Trophoblast cell (in vitro differentiated cells and primary cell): Measurements from ENCODE around the gene ARHGAP11A.
A peak's percentile ranks its signal among the peaks of the same experiment; 100 is the strongest.

ENCODE experiments used
- DNase-seq, 2 donors: peaks; one replicate each; pipeline ENCODE4 v3.0.0-alpha.2; 2016
- H2AFZ ChIP-seq: 2 replicates; pipeline ENCODE4 v1.6.1; 2013; ENCODE audit warnings: low read length, moderate library complexity, mild to moderate bottlenecking; ENCODE audit not compliant: insufficient read depth, poor library complexity
- H2AK5ac ChIP-seq: 2 replicates; pipeline ENCODE4 v1.6.1; 2013; ENCODE audit warnings: mild to moderate bottlenecking, low read length
- H2BK120ac ChIP-seq: 2 replicates; pipeline ENCODE4 v1.6.1; 2013; ENCODE audit warnings: low read length, mild to moderate bottlenecking, moderate library complexity; ENCODE audit not compliant: insufficient read depth, poor library complexity
- H2BK12ac ChIP-seq: 2 replicates; pipeline ENCODE4 v1.6.1; 2013; ENCODE audit warnings: mild to moderate bottlenecking, low read length, moderate library complexity
- H2BK5ac ChIP-seq: 2 replicates; pipeline ENCODE4 v1.6.1; 2013; ENCODE audit warnings: low read length, low read depth, moderate library complexity, mild to moderate bottlenecking; ENCODE audit not compliant: poor library complexity
- H3K14ac ChIP-seq: 2 replicates; pipeline ENCODE4 v1.6.1; 2013; ENCODE audit warnings: mild to moderate bottlenecking, low read length
- H3K18ac ChIP-seq: 2 replicates; pipeline ENCODE4 v1.6.1; 2013; ENCODE audit warnings: mild to moderate bottlenecking, low read length
- H3K23ac ChIP-seq: 2 replicates; pipeline ENCODE4 v1.6.1; 2013; ENCODE audit warnings: low read length
- H3K27ac ChIP-seq: 2 replicates; pipeline ENCODE4 v1.5.1; 2013; ENCODE audit warnings: low read depth, mild to moderate bottlenecking, inconsistent platforms, low read length, moderate library complexity
- H3K27me3 ChIP-seq: 2 replicates; pipeline ENCODE4 v1.6.1; 2013; ENCODE audit warnings: inconsistent platforms, mild to moderate bottlenecking, low read length, moderate library complexity; ENCODE audit not compliant: insufficient read depth
- H3K36me3 ChIP-seq, 2 experiments: 1 replicate in 1 of 2; 2 replicates in 1 of 2; pipeline ENCODE4 v1.6.1; 2013; ENCODE audit warnings: low read length in 2 of 2, mild to moderate bottlenecking in 2 of 2, moderate library complexity in 1 of 2; ENCODE audit not compliant: insufficient read depth in 2 of 2, control insufficient read depth in 1 of 2
- H3K4ac ChIP-seq: 2 replicates; pipeline ENCODE4 v1.6.1; 2013; ENCODE audit warnings: low read depth, mild to moderate bottlenecking, low read length, moderate library complexity
- H3K4me1 ChIP-seq, 2 experiments: 1 replicate in 1 of 2; 2 replicates in 1 of 2; pipeline ENCODE4 v1.6.1; 2013; ENCODE audit warnings: low read length in 2 of 2, mild to moderate bottlenecking in 2 of 2, moderate library complexity in 1 of 2; ENCODE audit not compliant: insufficient read depth in 2 of 2, control insufficient read depth in 1 of 2
- H3K4me2 ChIP-seq: 2 replicates; pipeline ENCODE4 v1.6.1; 2013; ENCODE audit warnings: inconsistent platforms, mild to moderate bottlenecking, low read length, moderate library complexity
- H3K4me3 ChIP-seq: 2 replicates; pipeline ENCODE4 v1.5.1; 2013; ENCODE audit warnings: mild to moderate bottlenecking, low read depth, low read length, inconsistent platforms
- H3K79me1 ChIP-seq: one replicate; pipeline ENCODE4 v1.6.1; 2013; ENCODE audit warnings: low read length
- H3K79me2 ChIP-seq: 2 replicates; pipeline ENCODE4 v1.6.1; 2013; ENCODE audit warnings: low read length, mild to moderate bottlenecking; ENCODE audit not compliant: control insufficient read depth, insufficient read depth, poor library complexity
- H3K9ac ChIP-seq: 2 replicates; pipeline ENCODE4 v1.6.1; 2013; ENCODE audit warnings: mild to moderate bottlenecking, low read length
- H3K9me3 ChIP-seq: 2 replicates; pipeline ENCODE4 v1.6.1; 2013; ENCODE audit warnings: low read depth, mild to moderate bottlenecking, control low read depth, inconsistent platforms, low read length; ENCODE audit not compliant: insufficient read depth
- H4K12ac ChIP-seq: 2 replicates; pipeline ENCODE4 v1.6.1; 2013; ENCODE audit warnings: low read depth, mild to moderate bottlenecking, low read length, moderate library complexity
- H4K8ac ChIP-seq: 2 replicates; pipeline ENCODE4 v1.6.1; 2013; ENCODE audit warnings: low read depth, mild to moderate bottlenecking, low read length, moderate library complexity
- H4K91ac ChIP-seq: one replicate; pipeline ENCODE4 v1.6.1; 2013; ENCODE audit warnings: low read depth, mild to moderate bottlenecking, low read length, moderate library complexity
- WGBS: extraction: QIAGEN DNeasy Blood & Tissue Kit; methylation state at CpG from one replicate; pipeline ENCODE4 v1.1.7; 2013; ENCODE audit warnings: missing lambda C conversion rate; ENCODE audit not compliant: insufficient read length, insufficient coverage; ENCODE audit errors: extremely low coverage; 5-methylcytosine and 5-hydroxymethylcytosine counted together

The ARHGAP11A gene

GRCh38 chr15:32663671-32664070 is 48.4 kb downstream of the ARHGAP11A start:
- WGBS = no CpG with 5 or more reads among the region's 4 CpGs
- Histone ChIP-seq H3K23ac (no peak overlapping the region), H2BK12ac (no peak overlapping the region), H3K4me3 (no peak overlapping the region), H4K12ac (no peak overlapping the region), H2BK5ac (no peak overlapping the region), H2BK120ac (no peak overlapping the region), H3K4me1 (no peaks in the 10 kb centered on the region), H3K9me3 (peaks cover 1% of the 10 kb centered on the region), H3K14ac (no peak overlapping the region), H3K27me3 (no peaks in the 10 kb centered on the region), H3K18ac (no peak overlapping the region), H3K4me2 (no peak overlapping the region), H4K8ac (no peak overlapping the region), H3K4ac (no peak overlapping the region), H3K9ac (no peak overlapping the region), H3K36me3 (no peaks in the 10 kb centered on the region), H3K27ac (no peak overlapping the region), H3K79me1 (no peaks in the 10 kb centered on the region), H4K91ac (no peak overlapping the region), H3K79me2 (no peaks in the 10 kb centered on the region), H2AFZ (no peak overlapping the region), H2AK5ac (no peak overlapping the region)
- no peak for DNase-seq

- DNase-seq = no peak
- Histone ChIP-seq H4K12ac (no peak overlapping the region), H3K4ac (no peak overlapping the region), H2BK120ac (no peak overlapping the region), H2AK5ac (no peak overlapping the region), H2BK12ac (no peak overlapping the region), H2AFZ (no peak overlapping the region), H3K4me2 (no peak overlapping the region), H3K9me3 (peaks cover 1% of the 10 kb centered on the region), H3K4me3 (no peak overlapping the region), H3K79me2 (no peaks in the 10 kb centered on the region), H4K91ac (no peak overlapping the region), H3K23ac (no peak overlapping the region), H3K27ac (no peak overlapping the region), H3K79me1 (no peaks in the 10 kb centered on the region), H3K14ac (no peak overlapping the region), H3K27me3 (no peaks in the 10 kb centered on the region), H3K9ac (no peak overlapping the region), H3K18ac (no peak overlapping the region), H2BK5ac (no peak overlapping the region), H3K4me1 (no peaks in the 10 kb centered on the region), H3K36me3 (no peaks in the 10 kb centered on the region), H4K8ac (no peak overlapping the region)
Observed at GRCh38 chr15:32664796-32665195, 49.5 kb downstream of the ARHGAP11A start.

GRCh38 chr15:32667321-32667720 is 52.0 kb downstream of the ARHGAP11A start:
- Histone ChIP-seq H2BK5ac (no peak overlapping the region), H2BK12ac (no peak overlapping the region), H3K4ac (no peak overlapping the region), H3K4me2 (no peak overlapping the region), H3K4me3 (no peak overlapping the region), H4K12ac (no peak overlapping the region), H3K79me1 (no peaks in the 10 kb centered on the region), H3K79me2 (no peaks in the 10 kb centered on the region), H3K27me3 (no peaks in the 10 kb centered on the region), H3K4me1 (no peaks in the 10 kb centered on the region), H2AFZ (no peak overlapping the region), H2AK5ac (no peak overlapping the region), H3K23ac (no peak overlapping the region), H3K27ac (no peak overlapping the region), H4K91ac (no peak overlapping the region), H3K9ac (no peak overlapping the region), H3K14ac (no peak overlapping the region), H4K8ac (no peak overlapping the region), H3K18ac (no peak overlapping the region), H3K9me3 (peaks cover 1% of the 10 kb centered on the region), H2BK120ac (no peak overlapping the region), H3K36me3 (no peaks in the 10 kb centered on the region)
- WGBS = no CpG with 5 or more reads among the region's 6 CpGs
- DNase-seq = peak; percentile 55 to 66

GRCh38 chr15:32668942-32669341 is 53.6 kb downstream of the ARHGAP11A start:
- no peak overlapping the region for H3K4ac ChIP-seq
- H3K4me2 ChIP-seq = no peak overlapping the region
- no peak overlapping the region for H3K27ac ChIP-seq
- H3K18ac ChIP-seq = no peak overlapping the region
- no peaks in the 10 kb centered on the region for H3K79me2 ChIP-seq
- H4K8ac ChIP-seq = no peak overlapping the region
- whole genome bisulfite sequencing = no CpG with 5 or more reads among the region's 2 CpGs
- H2BK5ac ChIP-seq = no peak overlapping the region
- no peak overlapping the region for H3K23ac ChIP-seq
- H3K36me3 ChIP-seq = no peaks in the 10 kb centered on the region
- H3K79me1 ChIP-seq = no peaks in the 10 kb centered on the region
- no peak for DNase-seq
- peaks cover 1% of the 10 kb centered on the region for H3K9me3 ChIP-seq
- H3K27me3 ChIP-seq = no peaks in the 10 kb centered on the region
- no peak overlapping the region for H3K4me3 ChIP-seq
- no peak overlapping the region for H4K12ac ChIP-seq
- no peak overlapping the region for H2BK120ac ChIP-seq
- no peak overlapping the region for H4K91ac ChIP-seq
- no peak overlapping the region for H2AK5ac ChIP-seq
- H2BK12ac ChIP-seq = no peak overlapping the region
- no peak overlapping the region for H2AFZ ChIP-seq
- no peak overlapping the region for H3K9ac ChIP-seq
- no peak overlapping the region for H3K14ac ChIP-seq
- H3K4me1 ChIP-seq = no peaks in the 10 kb centered on the region
